Measurements from ENCODE around the gene CALY. TPM values are rescaled to one million over a fixed set of nuclear protein-coding genes. Genes with fewer than 3 reads are reported as not detected.

CALY gene
- total RNA-seq, 1 donor from 2014 or later = not detected

GRCh38 chr10:133298466-133298865 is 38.2 kb downstream of the CALY start:
- intact Hi-C loops (cut with micrococcal nuclease) = no loop called here

GRCh38 chr10:133297504-133297903 is 39.2 kb downstream of the CALY start:
- intact Hi-C loops (cut with micrococcal nuclease) = no loop called here

More at GRCh38 chr10:133298466-133298865, 38.2 kb downstream of the CALY start:
- no peaks in the 10 kb centered on the region for H3K9me3 ChIP-seq (replicated peaks)
- H3K27me3 ChIP-seq (ENCODE audit: low read depth) = no peaks in the 10 kb centered on the region
- TF ChIP-seq CTCF (IDR thresholded peaks at IDR 0.05; ENCODE audit: borderline replicate concordance) = no peak
- H3K4me1 ChIP-seq = no peaks in the 10 kb centered on the region
- no peak overlapping the region for H3K27ac ChIP-seq (replicated peaks)
- no peak overlapping the region for H3K4me3 ChIP-seq
- H3K36me3 ChIP-seq = peaks cover 96% of the 10 kb centered on the region
- no peak for DNase-seq

GRCh38 chr10:133295426-133296320 is 41.0 kb downstream of the CALY start:
- no peak for DNase-seq
- peaks cover 88% of the 10 kb centered on the region for H3K36me3 ChIP-seq

More at GRCh38 chr10:133297504-133297903, 39.2 kb downstream of the CALY start:
- Histone ChIP-seq H3K36me3 (peaks cover 100% of the 10 kb centered on the region), H3K4me3 (no peak overlapping the region), H3K27me3 (ENCODE audit: low read depth) (no peaks in the 10 kb centered on the region), H3K4me1 (no peaks in the 10 kb centered on the region), H3K9me3 (replicated peaks) (no peaks in the 10 kb centered on the region), H3K27ac (replicated peaks) (no peak overlapping the region)
- no peak for DNase-seq
- no peak for TF ChIP-seq CTCF (IDR thresholded peaks at IDR 0.05; ENCODE audit: borderline replicate concordance)

GRCh38 chr10:133294189-133294588 is 42.5 kb downstream of the CALY start:
- DNase-seq = no peak
- Histone ChIP-seq H3K36me3 (peaks cover 88% of the 10 kb centered on the region), H3K9me3 (replicated peaks) (no peaks in the 10 kb centered on the region), H3K27me3 (ENCODE audit: low read depth) (no peaks in the 10 kb centered on the region), H3K4me1 (no peaks in the 10 kb centered on the region), H3K27ac (replicated peaks) (no peak overlapping the region), H3K4me3 (no peak overlapping the region)
- no peak for TF ChIP-seq CTCF (IDR thresholded peaks at IDR 0.05; ENCODE audit: borderline replicate concordance)
- intact Hi-C loops (cut with micrococcal nuclease) = no loop called here

More at GRCh38 chr10:133295426-133296320, 41.0 kb downstream of the CALY start:
- Histone ChIP-seq H3K27me3 (ENCODE audit: low read depth) (no peaks in the 10 kb centered on the region), H3K9me3 (replicated peaks) (no peaks in the 10 kb centered on the region), H3K4me1 (no peaks in the 10 kb centered on the region), H3K27ac (replicated peaks) (no peak overlapping the region), H3K4me3 (no peak overlapping the region)
- no peak for TF ChIP-seq CTCF (IDR thresholded peaks at IDR 0.05; ENCODE audit: borderline replicate concordance)
- intact Hi-C loops (cut with micrococcal nuclease) = no loop called here

GRCh38 chr10:133293810-133294119 is 42.9 kb downstream of the CALY start:
- no peak overlapping the region for H3K27ac ChIP-seq (replicated peaks)
- no peak for DNase-seq
- no peak for TF ChIP-seq CTCF (IDR thresholded peaks at IDR 0.05; ENCODE audit: borderline replicate concordance)
- intact Hi-C loops (cut with micrococcal nuclease) = no loop called here
- peaks cover 88% of the 10 kb centered on the region for H3K36me3 ChIP-seq
- no peaks in the 10 kb centered on the region for H3K4me1 ChIP-seq
- H3K9me3 ChIP-seq (replicated peaks) = no peaks in the 10 kb centered on the region
- no peak overlapping the region for H3K4me3 ChIP-seq
- H3K27me3 ChIP-seq (ENCODE audit: low read depth) = no peaks in the 10 kb centered on the region

All from left ventricle myocardium inferior (tissue), 1 donor.